GM19395 (cell line): ENCODE measurements around the gene COL10A1.

Experiments
- ATAC-seq: cut with Tn5 transposase; IDR thresholded peaks from one replicate; pipeline ENCODE4 v1.9.1; 2021; ENCODE audit warnings: mild to moderate bottlenecking, moderate library complexity; ENCODE audit not compliant: unreplicated experiment

COL10A1 gene

GRCh38 chr6:116126032-116126431 is at the start of gene COL10A1:
Gene COL10A1 (minus strand): TSS chr6:116126132. CDS start chr6:116125492, 640 bp downstream.
- ATAC-seq, result no peak

GRCh38 chr6:116175344-116175743 is 49.4 kb upstream of the COL10A1 start:
- ATAC-seq, result no peak

GRCh38 chr6:116173928-116174327 is 48.0 kb upstream of the COL10A1 start:
- no peak for ATAC-seq

DNA sequence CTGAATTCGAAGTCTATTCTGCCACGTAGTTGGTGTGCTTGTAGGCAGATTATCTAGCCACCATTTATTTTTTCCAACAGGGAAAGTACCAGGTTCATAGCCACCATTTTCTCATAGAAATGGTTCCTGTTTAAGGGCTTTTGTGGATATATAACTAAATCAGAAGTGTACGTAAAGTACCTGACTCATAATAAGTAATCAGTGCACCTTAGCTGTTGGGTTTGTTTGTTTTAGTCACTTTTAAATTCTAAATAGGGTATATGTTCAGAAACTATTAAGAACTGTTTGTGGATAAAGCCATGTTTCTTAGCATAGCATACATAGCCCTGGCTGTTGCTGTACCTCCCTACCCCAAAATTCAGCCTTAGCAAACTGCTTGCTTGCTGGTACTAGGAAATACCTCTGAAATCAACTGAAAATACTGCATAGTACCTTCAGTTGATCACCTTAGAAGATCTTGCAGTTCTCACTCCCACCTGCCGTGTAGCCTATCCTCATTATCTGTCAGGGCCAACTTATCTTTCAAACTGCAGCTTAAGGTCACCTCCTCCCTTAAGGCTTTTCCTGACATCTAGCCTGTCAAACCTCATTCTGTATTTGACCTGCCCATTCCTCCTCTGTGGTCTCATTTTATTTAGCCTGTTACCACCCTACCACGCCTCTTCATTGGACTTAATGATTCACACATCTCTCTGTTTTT is 44.6 kb upstream of the COL10A1 start:
- no peak for ATAC-seq

- ATAC-seq, result no peak
These were observed 43.9 kb upstream of the COL10A1 start for GRCh38 chr6:116169880-116170279.

DNA sequence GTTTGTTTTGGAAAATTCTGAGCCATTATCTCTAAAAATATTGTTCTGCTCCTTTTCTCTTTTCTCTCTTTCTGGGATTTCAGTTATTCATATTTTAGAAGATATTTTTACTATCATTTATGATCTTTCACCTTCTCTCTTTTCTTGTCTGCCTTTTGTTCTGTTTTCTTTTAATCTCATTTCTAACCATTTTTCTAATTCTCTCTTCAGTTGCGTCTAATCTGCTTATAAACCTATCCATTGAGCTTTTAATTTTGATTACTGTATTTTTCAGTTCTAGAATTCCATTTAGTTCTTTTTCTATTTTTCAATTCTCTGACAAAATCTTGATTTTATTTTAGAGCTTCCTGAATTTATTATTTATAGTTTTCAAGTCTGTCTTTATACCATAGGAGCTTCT is 42.2 kb upstream of the COL10A1 start:
- ATAC-seq, result no peak

- no peak for ATAC-seq
These were observed 40.4 kb upstream of the COL10A1 start for GRCh38 chr6:116166369-116166768.

- ATAC-seq, result no peak
These were observed 39.7 kb upstream of the COL10A1 start for GRCh38 chr6:116165596-116165995.

DNA sequence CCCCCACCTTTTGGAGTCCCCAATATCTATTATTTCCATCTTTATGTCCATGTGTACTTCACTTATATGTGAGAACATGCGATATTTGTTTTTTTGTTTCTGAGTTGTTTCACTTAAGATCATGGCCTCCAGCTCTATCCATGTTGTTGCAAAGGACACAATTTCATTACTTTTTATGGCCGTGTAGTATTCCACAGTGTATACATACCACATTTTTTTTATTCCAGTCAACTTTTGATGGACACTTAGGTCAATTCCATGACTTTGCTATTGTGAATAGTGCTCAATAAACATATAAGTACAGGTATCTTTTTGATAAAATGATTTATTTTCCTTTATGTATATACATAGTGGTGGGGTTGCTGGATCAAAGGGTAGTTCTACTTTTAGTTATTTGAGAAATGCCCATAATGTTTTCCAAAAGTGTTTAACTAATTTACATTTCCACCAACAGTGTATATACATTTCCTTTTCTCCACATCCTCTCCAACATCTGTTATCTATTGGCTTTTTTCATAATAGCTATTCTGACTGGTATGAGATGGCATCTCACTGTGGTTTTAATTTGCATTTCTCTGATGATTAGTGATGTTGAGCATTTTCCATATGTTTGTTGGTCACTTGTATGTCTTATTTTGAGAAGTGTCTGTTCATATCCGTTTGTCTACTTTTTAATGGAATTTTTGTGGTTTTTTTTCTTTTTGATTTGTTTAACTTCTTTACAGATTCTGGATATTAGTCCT is 34.0 kb upstream of the COL10A1 start:
- ATAC-seq, result no peak

GRCh38 chr6:116158641-116159040 is 32.7 kb upstream of the COL10A1 start:
- no peak for ATAC-seq

- no peak for ATAC-seq
These were observed 31.5 kb upstream of the COL10A1 start for GRCh38 chr6:116157391-116157790.

DNA sequence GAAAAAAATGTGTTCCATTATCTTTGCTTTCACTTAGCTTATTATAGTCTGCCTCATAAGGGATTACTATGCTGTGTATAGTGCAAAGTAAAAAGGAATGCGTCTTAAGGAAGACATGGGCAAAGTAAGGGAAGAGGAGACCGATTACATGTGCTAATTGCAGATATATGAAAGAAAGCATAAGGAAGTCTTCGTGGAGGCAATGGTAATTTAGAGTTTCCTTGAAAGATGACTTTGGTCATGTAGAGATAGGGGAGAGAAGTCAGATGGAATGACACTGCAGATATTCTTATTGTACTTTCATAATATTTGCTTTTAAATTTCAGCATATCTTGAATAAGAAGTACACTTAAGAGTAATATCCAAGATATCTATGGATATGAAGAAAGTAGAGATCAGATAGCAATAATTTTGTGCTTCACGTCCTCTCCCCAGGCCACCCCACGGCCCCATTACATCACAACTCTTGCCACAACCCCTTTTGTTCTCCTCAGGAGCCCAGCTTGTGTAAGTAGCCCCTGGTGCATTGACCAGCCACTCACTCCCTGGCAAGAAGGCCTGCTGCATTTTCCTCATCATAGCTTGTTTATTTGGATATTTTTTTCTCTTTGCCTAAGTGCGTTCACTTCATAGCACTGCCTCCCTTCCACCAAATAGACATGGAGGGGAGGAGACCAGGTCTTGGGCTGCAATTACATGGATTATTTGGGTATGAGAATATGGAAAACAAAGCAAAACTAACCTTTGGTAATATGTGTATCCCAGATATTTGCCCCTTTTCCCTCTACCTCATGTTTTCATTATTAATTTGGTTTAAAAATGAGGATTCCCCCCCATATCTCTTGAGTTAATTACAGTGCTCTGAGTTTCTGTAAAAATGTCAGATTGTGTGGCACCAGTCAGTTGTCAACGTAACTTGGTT is 30.7 kb upstream of the COL10A1 start:
- ATAC-seq, result no peak

- ATAC-seq, result no peak
These were observed 29.0 kb upstream of the COL10A1 start for GRCh38 chr6:116154887-116155286.

- ATAC-seq, result no peak
These were observed 26.7 kb upstream of the COL10A1 start for GRCh38 chr6:116152620-116153019.

DNA sequence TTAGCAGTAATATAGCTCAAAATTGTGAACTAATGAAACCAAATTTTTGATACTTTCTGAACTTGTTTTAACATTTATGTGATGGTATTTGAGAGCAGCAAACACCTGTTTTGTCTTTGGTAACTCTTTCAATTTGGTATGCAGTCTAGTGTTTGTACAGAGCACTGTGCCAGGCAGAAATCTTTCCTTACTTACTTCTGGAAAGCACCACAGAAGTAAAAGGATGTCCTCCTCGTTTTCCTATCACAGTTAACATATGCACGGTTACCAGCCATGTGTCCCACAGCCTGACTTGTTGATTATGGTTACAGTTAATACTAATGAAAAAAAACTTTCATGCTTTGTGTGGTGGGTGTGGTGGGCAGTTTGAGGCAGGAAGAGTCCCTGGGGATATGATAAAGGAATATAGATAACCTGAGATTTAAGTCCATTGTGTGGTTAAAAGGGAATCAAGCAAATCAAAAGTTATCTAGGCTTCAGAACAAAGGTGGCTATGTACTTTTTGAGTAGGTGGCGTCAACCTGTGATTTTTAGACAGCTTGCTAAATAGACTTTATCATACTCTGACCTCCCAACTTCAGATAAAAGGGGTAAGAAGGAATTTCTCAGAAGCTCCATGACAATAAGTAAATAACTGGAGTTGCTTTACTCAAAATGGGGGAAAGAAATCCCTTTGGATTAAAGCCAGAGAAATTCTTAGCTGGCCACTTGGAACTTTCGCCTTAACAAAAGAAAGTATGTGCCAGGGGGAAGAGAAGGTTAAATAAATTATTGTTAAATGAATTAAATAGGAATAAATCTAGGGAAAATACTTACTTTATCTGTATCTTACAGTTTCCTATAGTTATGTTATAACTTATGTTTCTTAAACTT is 20.1 kb upstream of the COL10A1 start:
- no peak for ATAC-seq

DNA sequence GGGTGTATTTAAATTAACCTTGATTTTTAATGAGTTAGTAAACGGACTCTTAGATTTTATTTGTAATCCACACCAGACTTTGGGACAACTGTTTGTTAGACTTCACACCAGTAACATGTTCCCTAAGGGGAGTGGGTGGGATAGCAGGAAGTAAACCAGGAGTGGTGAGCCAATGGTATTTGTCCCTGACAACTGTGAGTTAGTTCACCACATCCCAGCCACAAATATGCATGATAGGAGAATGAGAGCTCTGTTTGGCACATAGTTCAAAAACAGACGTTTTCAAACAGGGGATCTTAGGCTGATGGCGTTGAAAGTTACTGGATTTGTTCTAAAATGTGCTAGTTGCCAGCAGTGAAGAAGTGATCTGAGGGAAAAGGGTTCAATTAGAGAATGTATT is 18.7 kb upstream of the COL10A1 start:
- ATAC-seq, result no peak

- no peak for ATAC-seq
These were observed 14.0 kb upstream of the COL10A1 start for GRCh38 chr6:116139917-116140316.

- ATAC-seq, result no peak
These were observed 11.0 kb upstream of the COL10A1 start for GRCh38 chr6:116136933-116137340.

- no peak for ATAC-seq
These were observed 10.4 kb upstream of the COL10A1 start for GRCh38 chr6:116136373-116136772.

- no peak for ATAC-seq
These were observed 7.5 kb upstream of the COL10A1 start for GRCh38 chr6:116133453-116133852.
